Panc1 (cell line): Measurements from ENCODE around the gene EOGT. TPM values are rescaled to one million over a fixed set of nuclear protein-coding genes. Genes with fewer than 3 reads are reported as not detected.

Source experiments
- ATAC-seq: fragments of 200-7000 bp; cut with Tn5 transposase; 2 replicates; pipeline ENCODE4 v1.9.1; 2020; ENCODE audit warnings: mild to moderate bottlenecking, moderate library complexity
- BruUV-seq: library from RNA; stranded (reverse); fragments of 400-500 nt; replicated peaks from 2 replicates; lab custom pipeline; 2021; lab: Mats Ljungman, UMichigan
- CTCF ChIA-PET: fragments of 300-600 bp; sonication (Branson Sonifier 250); formaldehyde crosslinking; loops from one replicate; lab custom pipeline; 2022; ENCODE audit warnings: antibody characterized with exemption; lab: Charles Lee
- POLR2A ChIA-PET: fragments of 300-600 bp; sonication (Branson Sonifier 250); formaldehyde crosslinking; loops from one replicate; lab custom pipeline; 2022; ENCODE audit warnings: antibody characterized with exemption; lab: Charles Lee
- DNase-seq: peaks from one replicate; pipeline ENCODE4 v3.0.0-alpha.2; 2010; ENCODE audit warnings: low read depth, low spot score
- H3K27ac ChIP-seq: 2 replicates; pipeline ENCODE4 v1.5.1; 2011; ENCODE audit warnings: mild to moderate bottlenecking, low read length, inconsistent platforms
- H3K27me3 ChIP-seq: fragments of 200-500 bp; sonication (Bioruptor generic); 2 replicates; pipeline ENCODE4 v1.6.0; 2014; ENCODE audit warnings: low read length, inconsistent platforms; ENCODE audit not compliant: control insufficient read depth, insufficient read depth
- H3K36me3 ChIP-seq: fragments of 200-500 bp; sonication (Bioruptor generic); 2 replicates; pipeline ENCODE4 v1.5.1; 2014; ENCODE audit warnings: inconsistent platforms, mild to moderate bottlenecking, low read length, moderate library complexity; ENCODE audit not compliant: control insufficient read depth, insufficient read depth
- H3K4me1 ChIP-seq: 2 replicates; pipeline ENCODE4 v1.5.1; 2011; ENCODE audit warnings: inconsistent platforms, mild to moderate bottlenecking, low read length, moderate library complexity; ENCODE audit not compliant: control insufficient read depth, insufficient read depth
- H3K4me3 ChIP-seq, 2 experiments: 2 replicates each; pipeline ENCODE4 v1.5.1; 2011 to 2012; ENCODE audit warnings: low read depth in 2 of 2, low read length in 2 of 2, mild to moderate bottlenecking in 2 of 2, inconsistent platforms in 1 of 2, moderate library complexity in 1 of 2
- H3K9me3 ChIP-seq: fragments of 200-500 bp; sonication (Bioruptor generic); 2 replicates; pipeline ENCODE4 v1.5.1; 2014; ENCODE audit warnings: low read depth, mild to moderate bottlenecking, inconsistent platforms, low read length, moderate library complexity; ENCODE audit not compliant: control insufficient read depth, insufficient read depth
- CTCF ChIP-seq: fragments of 450-650 bp; IDR thresholded peaks from 2 replicates; pipeline ENCODE4 v1.5.1; 2017; ENCODE audit warnings: mild to moderate bottlenecking
- POLR2AphosphoS5 ChIP-seq: IDR thresholded peaks from 2 replicates; pipeline ENCODE4 v1.6.1; 2012; ENCODE audit warnings: mild to moderate bottlenecking, low read depth, low read length, moderate library complexity
- REST ChIP-seq, 2 experiments: IDR thresholded peaks; 2 replicates each; pipeline ENCODE4 v1.6.1; 2011 to 2012; ENCODE audit warnings: low read depth in 2 of 2, control low read depth in 1 of 2, low read length in 1 of 2, mild to moderate bottlenecking in 1 of 2, moderate library complexity in 1 of 2; ENCODE audit not compliant: insufficient read depth in 1 of 2
- SIN3A ChIP-seq: IDR thresholded peaks from 2 replicates; pipeline ENCODE4 v1.6.1; 2012; ENCODE audit warnings: low read depth, mild to moderate bottlenecking, low read length, moderate library complexity, borderline replicate concordance; ENCODE audit not compliant: insufficient read depth
- TCF7L2 ChIP-seq: IDR thresholded peaks from 2 replicates; pipeline ENCODE4 v1.6.1; 2011; ENCODE audit warnings: mild to moderate bottlenecking, low read depth, low read length, inconsistent platforms
- in situ Hi-C: cut with HindIII; loops from 2 replicates; pipeline ENCODE4 v1.10.0; 2016; ENCODE audit warnings: low sequenced_read_pairs, low pct_unique_long_range_greater_than_20kb
- intact Hi-C: fragments of 100-400 bp; cut with micrococcal nuclease; formaldehyde crosslinking; loops from one replicate; pipeline ENCODE4 v1.10.0; 2022; ENCODE audit not compliant: unreplicated experiment
- total RNA-seq: library from RNA; stranded (reverse); gene quantifications from one replicate; pipeline ENCODE4 v1.2.1, GENCODE V29; 2021; ENCODE audit not compliant: unreplicated experiment

Gene EOGT
- total RNA-seq, 1 experiment from 2014 or later = 29.1 TPM

- peak; percentile 24; the same call in 1 of the 2 replicates for TF ChIP-seq CTCF
- TF ChIP-seq SIN3A = no peak
- ChIA-PET CTCF (interaction anchor here (0.6 kb wide), 1 partner anchor 32 kb away, joined by 3 read pairs; the partner anchor contains the start of gene TMF1), POLR2A (no interaction called here)
- H3K4me3 ChIP-seq = no peak overlapping the region
- no peaks in the 10 kb centered on the region for H3K9me3 ChIP-seq
- no peaks in the 10 kb centered on the region for H3K4me1 ChIP-seq
- in situ Hi-C loops = no loop called here
- no peak overlapping the region for H3K27ac ChIP-seq
- DNase-seq = no peak
- H3K27me3 ChIP-seq = no peaks in the 10 kb centered on the region
- intact Hi-C loops = no loop called here
- H3K36me3 ChIP-seq = peaks cover 18% of the 10 kb centered on the region
- no TSS peak for BruUV-seq
- no peak for ATAC-seq
Measured at GRCh38 chr3:69020424-69020823, 6.9 kb upstream of the EOGT start.

GRCh38 chr3:69016901-69017300, 3.4 kb upstream of the EOGT start:
- POLR2A ChIA-PET = interaction anchor here (0.6 kb wide), 1 partner anchor 12 kb away, joined by 4 read pairs; no protein-coding TSS in a partner anchor
- no peak overlapping the region for H3K27ac ChIP-seq
- H3K4me3 ChIP-seq = no peak overlapping the region
- H3K27me3 ChIP-seq = no peaks in the 10 kb centered on the region
- no TSS peak for BruUV-seq
- no peak for TF ChIP-seq POLR2AphosphoS5
- TF ChIP-seq TCF7L2 = no peak
- TF ChIP-seq CTCF = no peak
- TF ChIP-seq SIN3A = no peak
- peaks cover 4% of the 10 kb centered on the region; the same call in 1 of the 2 replicates for H3K4me1 ChIP-seq
- in situ Hi-C loops = no loop called here
- DNase-seq = no peak
- intact Hi-C loops = no loop called here
- H3K9me3 ChIP-seq = no peaks in the 10 kb centered on the region
- no peak for ATAC-seq
- CTCF ChIA-PET = no interaction called here
- peaks cover 2% of the 10 kb centered on the region; the same call in 1 of the 2 replicates for H3K36me3 ChIP-seq

GRCh38 chr3:69016102-69016501, 2.6 kb upstream of the EOGT start:
- DNase-seq (no peak), ATAC-seq (no peak)
- CTCF ChIA-PET = no interaction called here
- H3K27me3 ChIP-seq = no peaks in the 10 kb centered on the region
- POLR2A ChIA-PET = no interaction called here
- peaks cover 4% of the 10 kb centered on the region; the same call in 1 of the 2 replicates for H3K4me1 ChIP-seq
- no peak overlapping the region for H3K27ac ChIP-seq
- H3K36me3 ChIP-seq = peaks cover 2% of the 10 kb centered on the region; the same call in 1 of the 2 replicates
- TF ChIP-seq CTCF = no peak
- TF ChIP-seq SIN3A = no peak
- TF ChIP-seq REST (IDR thresholded peaks at IDR 0.05; ENCODE audit: insufficient read depth in 1 of 2, low read depth in 2 of 2, low read length in 1 of 2) = no peak
- TF ChIP-seq POLR2AphosphoS5 = no peak
- TF ChIP-seq TCF7L2 = no peak
- no peaks in the 10 kb centered on the region for H3K9me3 ChIP-seq
- intact Hi-C loops = no loop called here
- in situ Hi-C loops = no loop called here
- no peak overlapping the region for H3K4me3 ChIP-seq
- BruUV-seq = no TSS peak
